Caki2 (cell line): ENCODE data around the gene OR6C76. TPM values are rescaled to one million over a fixed set of nuclear protein-coding genes. Genes with fewer than 3 reads are reported as not detected.
"Not testable (repeated sequence)": the region's sequence is repeated elsewhere in the genome, so short reads cannot be mapped to it uniquely, and the experiment has no call there.

ENCODE experiments used
- DNase-seq: peaks from one replicate; pipeline ENCODE4 v3.0.0-alpha.2; 2015; ENCODE audit warnings: low read depth
- in situ Hi-C: cut with HindIII; loops from 2 replicates; pipeline ENCODE4 v1.10.0; 2016; ENCODE audit warnings: low sequenced_read_pairs, low pct_unique_long_range_greater_than_20kb, mixed read lengths
- total RNA-seq: library from RNA; depleted of rRNA; stranded (reverse); fragments of >200 nt; shearing (Covaris generic); gene quantifications from 2 replicates; pipeline ENCODE4 v1.2.3, GENCODE V29; 2014; ENCODE audit warnings: low replicate concordance; rRNA removed

Gene OR6C76
- total RNA-seq, 1 experiment from 2014 or later = not detected

- DNase-seq = no peak
- in situ Hi-C loops = no loop called here
Measured at GRCh38 chr12:55446326-55446725, 20.3 kb downstream of the OR6C76 start.

- in situ Hi-C loops = no loop called here
- no peak for DNase-seq
Measured at GRCh38 chr12:55448825-55449224, 22.8 kb downstream of the OR6C76 start.

GRCh38 chr12:55464926-55465325, 38.9 kb downstream of the OR6C76 start:
- DNase-seq, in situ Hi-C loops: not testable (repeated sequence)

- in situ Hi-C loops = no loop called here
- DNase-seq = no peak
Measured at GRCh38 chr12:55467836-55468235, 41.8 kb downstream of the OR6C76 start.

- in situ Hi-C loops = no loop called here
Measured at GRCh38 chr12:55469291-55469690, 43.2 kb downstream of the OR6C76 start.

GRCh38 chr12:55470088-55470829, 44.2 kb downstream of the OR6C76 start, which contains the start of gene OR6C70:
TSS of gene OR6C70 (minus strand) at chr12:55470138. CDS start at chr12:55470138, 0 bp downstream.
- DNase-seq = no peak

More at GRCh38 chr12:55469291-55469690, 43.2 kb downstream of the OR6C76 start:
- DNase-seq = no peak

GRCh38 chr12:55472264-55472663, 46.2 kb downstream of the OR6C76 start:
- in situ Hi-C loops = no loop called here
- no peak for DNase-seq

More at GRCh38 chr12:55470088-55470829, 44.2 kb downstream of the OR6C76 start, which contains the start of gene OR6C70:
- in situ Hi-C loops = no loop called here

Other genes with a start within 250 kb of the OR6C76 start
- not detected in 2 replicates for gene OR10A7, start 205.2 kb upstream of the OR6C76 start, total RNA-seq
- gene OR6C74, start 181.6 kb upstream of the OR6C76 start, total RNA-seq = not detected in 2 replicates
- gene OR6C6, start 129.7 kb upstream of the OR6C76 start, total RNA-seq = not detected in 2 replicates
- gene OR6C1, start 111.9 kb upstream of the OR6C76 start, total RNA-seq = not detected in 2 replicates
- not detected in 2 replicates for gene OR6C3, start 95.5 kb upstream of the OR6C76 start, total RNA-seq
- not detected in 2 replicates for gene OR6C75, start 63.3 kb upstream of the OR6C76 start, total RNA-seq
- not detected in 2 replicates for gene OR6C65, start 25.7 kb upstream of the OR6C76 start, total RNA-seq
- gene OR6C2, start 17.8 kb downstream of the OR6C76 start, total RNA-seq = not detected in 2 replicates
- gene OR6C70, start 43.9 kb downstream of the OR6C76 start, total RNA-seq = not detected in 2 replicates
- gene OR6C68, start 66.1 kb downstream of the OR6C76 start, total RNA-seq = not detected in 2 replicates
- not detected in 2 replicates for gene OR6C4, start 123.3 kb downstream of the OR6C76 start, total RNA-seq
- not detected in 2 replicates for gene OR2AP1, start 146.2 kb downstream of the OR6C76 start, total RNA-seq
- not detected in 2 replicates for gene OR10P1, start 210.6 kb downstream of the OR6C76 start, total RNA-seq